Panc1 (cell line): ENCODE results near the gene NSUN6.
"Not testable (repeated sequence)": the region's sequence is repeated elsewhere in the genome, so short reads cannot be mapped to it uniquely, and the experiment has no call there.

ENCODE experiments used
- POLR2AphosphoS5 ChIP-seq: IDR thresholded peaks from 2 replicates; pipeline ENCODE4 v1.6.1; 2012; ENCODE audit warnings: mild to moderate bottlenecking, low read depth, low read length, moderate library complexity
- REST ChIP-seq, 2 experiments: IDR thresholded peaks; 2 replicates each; pipeline ENCODE4 v1.6.1; 2011 to 2012; ENCODE audit warnings: low read depth in 2 of 2, control low read depth in 1 of 2, low read length in 1 of 2, mild to moderate bottlenecking in 1 of 2, moderate library complexity in 1 of 2; ENCODE audit not compliant: insufficient read depth in 1 of 2
- TF ChIP-seq, protein P1 (sequence below): fragments of 450-650 bp; IDR thresholded peaks from 2 replicates; pipeline ENCODE4 v1.5.1; 2017; ENCODE audit warnings: mild to moderate bottlenecking

DNA sequence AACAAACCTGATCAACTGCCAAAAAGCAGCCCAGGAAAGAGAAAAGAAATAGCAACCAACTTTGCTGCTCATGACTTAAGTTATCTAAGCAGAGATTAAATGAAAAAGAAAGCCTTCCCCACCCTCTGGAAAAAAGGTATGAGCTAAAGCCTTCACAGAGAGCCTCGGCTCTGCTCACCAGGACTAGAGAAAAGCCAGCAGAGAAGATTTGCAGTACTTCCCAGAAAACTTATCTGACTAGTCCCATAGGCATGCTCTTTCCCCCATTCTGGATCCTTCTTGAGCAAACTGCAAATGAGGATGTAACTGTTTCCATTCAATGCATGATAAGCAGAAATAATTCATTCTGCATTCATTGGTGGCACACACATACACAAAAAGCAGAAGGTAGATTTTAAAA lies 27.7 kb downstream of the NSUN6 start:
- TF ChIP-seq, protein P1, sequence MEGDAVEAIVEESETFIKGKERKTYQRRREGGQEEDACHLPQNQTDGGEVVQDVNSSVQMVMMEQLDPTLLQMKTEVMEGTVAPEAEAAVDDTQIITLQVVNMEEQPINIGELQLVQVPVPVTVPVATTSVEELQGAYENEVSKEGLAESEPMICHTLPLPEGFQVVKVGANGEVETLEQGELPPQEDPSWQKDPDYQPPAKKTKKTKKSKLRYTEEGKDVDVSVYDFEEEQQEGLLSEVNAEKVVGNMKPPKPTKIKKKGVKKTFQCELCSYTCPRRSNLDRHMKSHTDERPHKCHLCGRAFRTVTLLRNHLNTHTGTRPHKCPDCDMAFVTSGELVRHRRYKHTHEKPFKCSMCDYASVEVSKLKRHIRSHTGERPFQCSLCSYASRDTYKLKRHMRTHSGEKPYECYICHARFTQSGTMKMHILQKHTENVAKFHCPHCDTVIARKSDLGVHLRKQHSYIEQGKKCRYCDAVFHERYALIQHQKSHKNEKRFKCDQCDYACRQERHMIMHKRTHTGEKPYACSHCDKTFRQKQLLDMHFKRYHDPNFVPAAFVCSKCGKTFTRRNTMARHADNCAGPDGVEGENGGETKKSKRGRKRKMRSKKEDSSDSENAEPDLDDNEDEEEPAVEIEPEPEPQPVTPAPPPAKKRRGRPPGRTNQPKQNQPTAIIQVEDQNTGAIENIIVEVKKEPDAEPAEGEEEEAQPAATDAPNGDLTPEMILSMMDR, result not testable (repeated sequence)
- not testable (repeated sequence) for TF ChIP-seq POLR2AphosphoS5; REST (IDR thresholded peaks at IDR 0.05; ENCODE audit: insufficient read depth in 1 of 2, low read depth in 2 of 2, low read length in 1 of 2)
